Measurements from ENCODE around the gene IQCN. TPM values are rescaled to one million over a fixed set of nuclear protein-coding genes. Genes with fewer than 3 reads are reported as not detected.

The IQCN gene
- total RNA-seq, 4 donors from 2014 or later, result 0.20 to 0.61 (median 0.39) TPM

- no peak for TF ChIP-seq CTCF (IDR thresholded peaks at IDR 0.05 in 4 of 5, conservative IDR thresholded peaks at IDR 0.05 in 1 of 5)
- TF ChIP-seq POLR2A (IDR thresholded peaks at IDR 0.05), result no peak
- peaks cover 44 to 47% of the 10 kb centered on the region in 2 donors for H3K4me1 ChIP-seq
- no peaks in the 10 kb centered on the region for H3K27me3 ChIP-seq
- no peak overlapping the region for H3K4me3 ChIP-seq
- intact Hi-C loops (cut with DNase I; ENCODE audit: low total_unique reads) (no loop called here), in situ Hi-C loops (cut with MboI; ENCODE audit: low sequenced_read_pairs in 4 of 4) (no loop called here)
- H3K27ac ChIP-seq, result peak overlapping the region; percentile 88 to 99 (median 94)
- no peak for ATAC-seq
- no peak for DNase-seq
- no peaks in the 10 kb centered on the region for H3K9me3 ChIP-seq
- H3K36me3 ChIP-seq, result peaks cover 0 to 18% of the 10 kb centered on the region in 2 donors
These were observed 33.0 kb upstream of the IQCN start for GRCh38 chr19:18307271-18307681.

- Histone ChIP-seq H3K4me3 (no peak overlapping the region), H3K27me3 (no peaks in the 10 kb centered on the region), H3K9me3 (no peaks in the 10 kb centered on the region), H3K4me1 (peaks cover 44 to 47% of the 10 kb centered on the region in 2 donors), H3K27ac (peak overlapping the region; percentile 88 to 99 (median 94)), H3K36me3 (peaks cover 0 to 14% of the 10 kb centered on the region in 2 donors)
- intact Hi-C loops (cut with DNase I; ENCODE audit: low total_unique reads) (no loop called here), in situ Hi-C loops (cut with MboI; ENCODE audit: low sequenced_read_pairs in 4 of 4) (no loop called here)
- TF ChIP-seq POLR2A (IDR thresholded peaks at IDR 0.05) (no peak), CTCF (IDR thresholded peaks at IDR 0.05 in 4 of 5, conservative IDR thresholded peaks at IDR 0.05 in 1 of 5) (no peak)
- DNase-seq (no peak), ATAC-seq (no peak)
These were observed 32.6 kb upstream of the IQCN start for GRCh38 chr19:18306888-18307260.

GRCh38 chr19:18306209-18306887 lies 32.1 kb upstream of the IQCN start:
- no peak for DNase-seq
- no peak for ATAC-seq
- Histone ChIP-seq H3K4me3 (no peak overlapping the region), H3K27me3 (no peaks in the 10 kb centered on the region), H3K9me3 (no peaks in the 10 kb centered on the region), H3K36me3 (peaks cover 0 to 10% of the 10 kb centered on the region in 2 donors), H3K27ac (peak overlapping the region; percentile 88 to 99 (median 94)), H3K4me1 (peaks cover 44 to 51% of the 10 kb centered on the region in 2 donors)
- in situ Hi-C loops (cut with MboI; ENCODE audit: low sequenced_read_pairs in 4 of 4) (no loop called here), intact Hi-C loops (cut with DNase I; ENCODE audit: low total_unique reads) (no loop called here)
- TF ChIP-seq CTCF (IDR thresholded peaks at IDR 0.05 in 4 of 5, conservative IDR thresholded peaks at IDR 0.05 in 1 of 5), result no peak
- TF ChIP-seq POLR2A (IDR thresholded peaks at IDR 0.05), result no peak

GRCh38 chr19:18304458-18305310 lies 30.4 kb upstream of the IQCN start:
- peak overlapping the region; percentile 37 to 57 (median 56) for H3K4me3 ChIP-seq
- DNase-seq (peak; percentile 68 to 90), ATAC-seq (peak; percentile 46 to 53)
- peaks cover 50 to 64% of the 10 kb centered on the region in 2 donors for H3K4me1 ChIP-seq
- peak overlapping the region; percentile 88 to 99 (median 94) for H3K27ac ChIP-seq
- no peaks in the 10 kb centered on the region for H3K27me3 ChIP-seq
- in situ Hi-C loops (cut with MboI; ENCODE audit: low sequenced_read_pairs in 4 of 4) (no loop called here), intact Hi-C loops (cut with DNase I; ENCODE audit: low total_unique reads) (loop anchor here (1.0 to 2.0 kb wide), 2 partner anchors 18 to 25 kb away; partner anchors contain the start of gene LSM4)
- H3K9me3 ChIP-seq, result no peaks in the 10 kb centered on the region
- TF ChIP-seq POLR2A (IDR thresholded peaks at IDR 0.05) (peak; percentile 73 to 84), CTCF (IDR thresholded peaks at IDR 0.05 in 4 of 5, conservative IDR thresholded peaks at IDR 0.05 in 1 of 5) (no peak)
- peaks cover 0 to 9% of the 10 kb centered on the region in 2 donors for H3K36me3 ChIP-seq

Data from gastrocnemius medialis (tissue), 4 donors.